GM19238 (cell line): ENCODE results near the gene DHDDS.
"Not testable (repeated sequence)": the region's sequence is repeated elsewhere in the genome, so short reads cannot be mapped to it uniquely, and the experiment has no call there.

Experiments
- DNase-seq: peaks from one replicate; pipeline ENCODE4 v3.0.0; 2011; ENCODE audit warnings: low spot score; ENCODE audit not compliant: insufficient read length

Gene DHDDS

GRCh38 chr1:26431979-26432695 lies at the start of gene DHDDS:
Gene DHDDS, plus strand, starts transcription at chr1:26432321. Its CDS starts 625 bp downstream, at chr1:26432946.
- peak; percentile 92 for DNase-seq

GRCh38 chr1:26384076-26384475 lies 48.0 kb upstream of the DHDDS start:
- no peak for DNase-seq

DNA sequence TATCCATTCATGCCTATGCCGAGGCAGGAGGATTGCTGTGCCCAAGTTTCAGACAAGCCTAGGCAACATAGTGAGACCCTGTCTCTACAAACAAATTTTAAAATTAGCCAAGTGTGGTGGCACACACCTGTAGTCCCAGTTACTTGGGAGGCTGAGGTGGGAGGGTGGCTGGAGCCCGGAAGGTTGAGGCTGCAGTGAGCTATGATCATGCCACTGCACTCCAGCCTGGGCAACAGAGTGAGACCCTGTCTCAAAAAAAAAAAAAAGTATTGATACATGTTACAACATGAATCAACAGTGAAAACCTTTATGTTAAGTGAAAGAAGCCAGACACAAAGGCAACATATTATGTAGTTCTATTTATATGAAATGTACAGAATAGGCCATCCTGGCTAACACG lies 47.1 kb upstream of the DHDDS start:
- DNase-seq = not testable (repeated sequence)

GRCh38 chr1:26387447-26387846 lies 44.7 kb upstream of the DHDDS start:
- no peak for DNase-seq

DNA sequence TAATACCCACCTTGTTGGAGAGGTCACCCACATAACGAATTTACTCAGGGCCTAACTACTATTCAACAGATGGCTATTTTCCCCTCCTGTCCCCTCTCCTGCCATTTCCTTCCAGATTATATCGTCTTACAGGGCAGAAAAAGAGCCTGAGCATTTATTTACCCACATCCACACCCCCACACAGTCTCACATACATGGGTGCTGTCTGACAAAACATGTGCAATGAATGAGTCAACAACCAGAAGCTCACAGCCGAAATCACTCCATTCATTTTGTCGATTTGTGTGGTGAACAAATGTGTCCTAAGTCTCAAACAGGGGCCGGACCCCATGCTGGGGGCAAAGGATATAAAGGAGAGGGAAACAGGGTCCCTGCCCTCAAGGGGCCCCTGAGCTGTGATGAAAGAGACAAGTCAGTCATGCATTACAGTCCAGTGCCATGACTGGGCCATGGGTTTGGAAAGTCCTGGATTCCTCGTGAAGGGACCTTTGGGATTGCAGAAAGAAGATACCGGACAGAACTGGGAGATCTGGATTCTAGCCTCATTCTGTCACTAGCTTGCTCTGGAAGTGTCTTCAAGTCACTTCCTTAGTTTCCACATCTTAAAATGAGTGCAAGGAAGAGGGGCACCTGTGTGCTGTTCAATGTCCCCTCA lies 43.2 kb upstream of the DHDDS start:
- DNase-seq = no peak

GRCh38 chr1:26389604-26390247 lies 42.4 kb upstream of the DHDDS start:
- no peak for DNase-seq

DNA sequence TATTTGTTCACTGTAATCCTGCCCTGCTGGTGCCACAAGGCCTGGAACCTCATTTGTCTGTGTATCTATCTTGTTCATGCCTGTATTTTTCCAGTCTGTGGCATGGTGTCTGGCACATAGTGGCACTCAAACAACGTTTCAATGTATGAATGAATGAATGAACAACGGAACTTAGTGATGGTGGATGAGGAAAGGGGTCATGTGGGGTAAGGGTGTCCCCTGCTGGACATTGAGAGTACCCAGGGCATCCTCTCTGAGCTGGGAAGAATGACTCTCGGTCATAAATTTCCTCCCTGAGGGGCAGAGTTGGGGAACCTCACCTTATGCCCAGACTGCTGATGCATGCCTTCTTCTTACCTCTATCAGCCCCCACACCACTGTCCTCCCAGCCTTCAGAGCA lies 40.7 kb upstream of the DHDDS start:
- no peak for DNase-seq

DNA sequence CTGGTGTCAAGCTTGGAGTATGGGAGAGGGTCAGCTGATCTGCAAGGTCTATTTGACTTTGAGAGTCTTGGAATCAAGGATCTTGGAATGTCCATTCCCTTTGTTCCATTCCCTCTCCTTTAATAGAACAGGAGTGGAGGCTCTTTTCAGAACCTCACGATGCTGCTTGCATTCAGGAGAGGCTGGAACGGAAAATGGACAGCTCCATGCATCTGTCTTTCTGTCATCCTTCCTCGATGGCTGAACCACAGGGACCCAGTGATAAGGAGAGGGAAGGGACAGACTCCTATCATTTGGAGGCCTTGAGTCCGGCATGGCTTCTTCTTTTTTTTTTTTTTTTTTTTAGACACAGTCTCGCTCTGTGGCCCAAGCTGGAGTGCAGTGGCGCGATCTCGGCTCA lies 36.4 kb upstream of the DHDDS start:
- no peak for DNase-seq

DNA sequence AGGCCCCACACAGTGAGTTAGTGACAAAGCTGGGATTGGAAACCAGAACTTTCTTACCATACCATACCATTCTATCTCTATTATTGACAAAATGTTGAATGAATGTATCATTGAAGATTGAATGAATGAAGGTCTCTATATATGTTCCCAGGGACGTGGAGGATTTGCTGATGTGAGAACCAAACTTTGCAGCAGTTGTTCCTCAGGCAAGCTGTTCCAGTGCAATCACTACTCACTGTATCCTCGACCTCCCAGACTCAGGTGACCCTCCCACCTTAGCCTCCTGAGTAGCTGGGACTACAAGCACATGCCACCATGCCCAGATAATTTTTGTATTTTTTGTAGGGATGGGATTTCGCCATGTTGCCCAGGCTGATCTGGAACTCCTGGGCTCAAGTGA lies 33.1 kb upstream of the DHDDS start:
- no peak for DNase-seq

DNA sequence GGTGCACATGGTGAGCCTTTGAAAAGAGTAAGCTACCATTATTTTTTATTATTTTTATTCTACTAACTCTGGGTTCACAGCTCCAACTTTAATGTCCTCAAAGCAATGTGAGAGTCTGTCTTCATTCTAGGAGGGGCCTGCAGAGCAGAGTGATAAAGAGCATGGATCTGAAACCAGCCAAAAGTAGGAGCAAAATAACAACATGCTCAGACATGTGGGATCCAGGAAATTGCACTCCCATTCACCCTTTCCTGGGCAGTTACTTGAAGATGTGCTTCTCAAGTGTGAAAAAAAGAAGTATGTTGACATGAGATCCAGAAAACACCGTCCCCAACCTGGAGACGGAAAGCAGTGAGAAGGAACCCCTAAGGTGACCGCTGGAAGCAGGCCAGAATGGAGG lies 30.2 kb upstream of the DHDDS start:
- no peak for DNase-seq

DNA sequence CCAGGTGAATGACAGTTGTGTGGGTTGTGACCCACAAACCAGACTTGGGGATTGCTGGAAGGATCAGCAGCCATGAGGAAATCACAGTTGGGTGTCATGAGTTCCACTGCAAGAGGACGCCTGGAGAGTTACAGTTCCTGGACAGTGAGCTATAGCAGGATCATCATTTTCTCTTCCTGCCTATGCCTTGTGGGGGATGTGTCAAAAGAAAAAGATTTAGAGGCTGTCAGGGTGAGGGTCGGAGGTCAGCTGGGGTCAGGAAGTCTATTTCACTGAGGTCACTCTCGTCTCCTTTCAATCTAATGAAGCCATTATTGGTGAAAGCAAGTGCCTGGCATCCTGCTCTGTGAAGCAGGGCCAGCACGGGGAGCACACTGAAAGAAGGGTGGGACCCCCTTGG lies 28.5 kb upstream of the DHDDS start:
- DNase-seq = no peak

GRCh38 chr1:26404641-26405040 lies 27.5 kb upstream of the DHDDS start:
- no peak for DNase-seq

GRCh38 chr1:26405281-26405915 lies 26.7 kb upstream of the DHDDS start:
- no peak for DNase-seq

GRCh38 chr1:26408604-26409003 lies 23.5 kb upstream of the DHDDS start:
- peak; percentile 50 for DNase-seq

GRCh38 chr1:26409191-26409807 lies 22.8 kb upstream of the DHDDS start:
- no peak for DNase-seq

- no peak for DNase-seq
Observed at GRCh38 chr1:26410706-26411623, 21.2 kb upstream of the DHDDS start, which contains the start of gene LIN28A. Gene LIN28A, plus strand, starts transcription at chr1:26410817. Its CDS starts 75 bp downstream, at chr1:26410892.

- no peak for DNase-seq
Observed at GRCh38 chr1:26411624-26412074, 20.5 kb upstream of the DHDDS start.

- no peak for DNase-seq
Observed at GRCh38 chr1:26412180-26412840, 19.8 kb upstream of the DHDDS start.

- no peak for DNase-seq
Observed at GRCh38 chr1:26413031-26413430, 19.1 kb upstream of the DHDDS start.
